ENCODE data around the gene THAP4. TPM values are rescaled to one million over a fixed set of nuclear protein-coding genes. Genes with fewer than 3 reads are reported as not detected.

The THAP4 gene
- total RNA-seq, 1 donor from 2014 or later, result 50.1 TPM

- TF ChIP-seq, protein P1, sequence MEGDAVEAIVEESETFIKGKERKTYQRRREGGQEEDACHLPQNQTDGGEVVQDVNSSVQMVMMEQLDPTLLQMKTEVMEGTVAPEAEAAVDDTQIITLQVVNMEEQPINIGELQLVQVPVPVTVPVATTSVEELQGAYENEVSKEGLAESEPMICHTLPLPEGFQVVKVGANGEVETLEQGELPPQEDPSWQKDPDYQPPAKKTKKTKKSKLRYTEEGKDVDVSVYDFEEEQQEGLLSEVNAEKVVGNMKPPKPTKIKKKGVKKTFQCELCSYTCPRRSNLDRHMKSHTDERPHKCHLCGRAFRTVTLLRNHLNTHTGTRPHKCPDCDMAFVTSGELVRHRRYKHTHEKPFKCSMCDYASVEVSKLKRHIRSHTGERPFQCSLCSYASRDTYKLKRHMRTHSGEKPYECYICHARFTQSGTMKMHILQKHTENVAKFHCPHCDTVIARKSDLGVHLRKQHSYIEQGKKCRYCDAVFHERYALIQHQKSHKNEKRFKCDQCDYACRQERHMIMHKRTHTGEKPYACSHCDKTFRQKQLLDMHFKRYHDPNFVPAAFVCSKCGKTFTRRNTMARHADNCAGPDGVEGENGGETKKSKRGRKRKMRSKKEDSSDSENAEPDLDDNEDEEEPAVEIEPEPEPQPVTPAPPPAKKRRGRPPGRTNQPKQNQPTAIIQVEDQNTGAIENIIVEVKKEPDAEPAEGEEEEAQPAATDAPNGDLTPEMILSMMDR (IDR thresholded peaks at IDR 0.05; ENCODE audit: unreplicated experiment), result no peak
- no peak overlapping the region for H3K4me3 Mint-ChIP-seq
- peaks cover 23% of the 10 kb centered on the region for H3K36me3 Mint-ChIP-seq
- peaks cover 10% of the 10 kb centered on the region for H3K4me1 Mint-ChIP-seq
- no peak for DNase-seq (ENCODE audit: low spot score in 2 of 2, unreplicated experiment in 2 of 2)
- H3K9me3 Mint-ChIP-seq, result no peaks in the 10 kb centered on the region
- H3K27ac Mint-ChIP-seq, result no peak overlapping the region
- H3K27me3 Mint-ChIP-seq (ENCODE audit: low read depth), result no peaks in the 10 kb centered on the region
These were observed 23.7 kb upstream of the THAP4 start for GRCh38 chr2:241660593-241661213.

DNA sequence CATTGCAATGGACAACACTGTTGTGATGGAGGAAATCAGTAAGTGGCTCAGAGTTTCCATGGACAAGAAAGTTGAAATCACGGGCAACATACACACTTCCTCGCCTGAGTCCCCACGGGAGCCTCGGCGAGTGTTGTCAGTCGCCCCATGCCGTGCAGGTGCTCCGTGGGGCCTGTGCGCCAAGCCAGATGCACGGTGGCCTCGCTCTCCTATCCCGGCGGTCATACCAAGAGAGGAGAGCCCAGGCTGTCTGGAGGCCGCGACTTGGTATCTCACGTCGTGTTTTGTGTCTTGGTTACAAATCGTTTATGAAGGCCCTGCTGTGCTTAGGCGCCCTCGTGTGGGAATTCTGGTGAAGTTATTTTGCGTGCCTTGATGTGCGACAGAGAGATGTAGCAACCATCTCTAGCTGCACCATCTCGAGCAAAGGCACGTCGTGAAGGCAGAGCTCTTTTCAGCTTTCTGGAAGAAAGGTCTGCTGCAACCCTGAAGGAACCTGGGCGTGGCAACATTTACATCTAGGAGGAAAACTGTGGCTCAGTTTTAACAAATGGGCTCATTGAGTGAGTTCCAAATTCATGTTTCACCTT is 22.3 kb upstream of the THAP4 start:
- Mint-ChIP-seq H3K27ac (no peak overlapping the region), H3K27me3 (ENCODE audit: low read depth) (no peaks in the 10 kb centered on the region), H3K4me1 (peaks cover 8% of the 10 kb centered on the region), H3K36me3 (peaks cover 31% of the 10 kb centered on the region), H3K4me3 (no peak overlapping the region), H3K9me3 (no peaks in the 10 kb centered on the region)
- TF ChIP-seq, protein P1 (IDR thresholded peaks at IDR 0.05; ENCODE audit: unreplicated experiment), result peak; percentile 26
- peak in 1 of 2 experiments; percentile 67 for DNase-seq (ENCODE audit: low spot score in 2 of 2, unreplicated experiment in 2 of 2)

DNA sequence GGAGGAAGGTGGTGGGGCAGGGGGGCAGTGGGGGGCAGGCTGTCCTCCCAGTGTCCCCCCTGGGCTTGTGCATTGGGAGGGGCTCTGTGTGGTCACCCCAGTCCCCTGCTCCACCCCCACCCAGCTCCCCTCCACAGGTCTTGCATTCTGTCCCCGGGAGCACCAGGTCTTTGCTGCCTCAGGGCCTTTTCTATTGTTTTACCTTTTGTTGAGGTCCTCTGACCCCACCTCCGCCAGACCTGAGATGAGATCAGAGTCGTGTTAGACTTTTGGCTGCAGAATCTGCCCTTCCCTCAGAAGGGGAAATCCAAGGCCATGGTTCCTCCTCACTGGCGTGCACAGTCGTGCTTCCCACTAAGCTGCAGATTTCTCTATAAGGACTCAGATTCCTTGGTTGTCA is 21.3 kb upstream of the THAP4 start:
- no peaks in the 10 kb centered on the region for H3K9me3 Mint-ChIP-seq

GRCh38 chr2:241657786-241658254 is 20.9 kb upstream of the THAP4 start:
- no peak overlapping the region for H3K27ac Mint-ChIP-seq
- no peak for DNase-seq (ENCODE audit: low spot score in 2 of 2, unreplicated experiment in 2 of 2)
- H3K4me3 Mint-ChIP-seq, result no peak overlapping the region
- TF ChIP-seq, protein P1 (IDR thresholded peaks at IDR 0.05; ENCODE audit: unreplicated experiment), result no peak
- H3K4me1 Mint-ChIP-seq, result peaks cover 8% of the 10 kb centered on the region
- H3K27me3 Mint-ChIP-seq (ENCODE audit: low read depth), result no peaks in the 10 kb centered on the region
- no peaks in the 10 kb centered on the region for H3K9me3 Mint-ChIP-seq
- peaks cover 35% of the 10 kb centered on the region for H3K36me3 Mint-ChIP-seq

More for the DNA sequence above, 21.3 kb upstream of the THAP4 start:
- DNase-seq (ENCODE audit: low spot score in 2 of 2, unreplicated experiment in 2 of 2), result no peak
- Mint-ChIP-seq H3K36me3 (peaks cover 31% of the 10 kb centered on the region), H3K27me3 (ENCODE audit: low read depth) (no peaks in the 10 kb centered on the region), H3K27ac (no peak overlapping the region), H3K4me1 (peaks cover 8% of the 10 kb centered on the region), H3K4me3 (no peak overlapping the region)
- TF ChIP-seq, protein P1 (IDR thresholded peaks at IDR 0.05; ENCODE audit: unreplicated experiment), result no peak

- DNase-seq (ENCODE audit: low spot score in 2 of 2, unreplicated experiment in 2 of 2), result no peak
- Mint-ChIP-seq H3K27me3 (ENCODE audit: low read depth) (no peaks in the 10 kb centered on the region), H3K4me3 (no peak overlapping the region), H3K27ac (peak overlapping the region; percentile 26), H3K9me3 (no peaks in the 10 kb centered on the region), H3K36me3 (peaks cover 38% of the 10 kb centered on the region), H3K4me1 (peaks cover 8% of the 10 kb centered on the region)
- TF ChIP-seq, protein P1 (IDR thresholded peaks at IDR 0.05; ENCODE audit: unreplicated experiment), result no peak
These were observed 19.3 kb upstream of the THAP4 start for GRCh38 chr2:241656190-241656741.
